Keratinocyte (primary cell): ENCODE results near the gene ATP1A1. TPM values are rescaled to one million over a fixed set of nuclear protein-coding genes. Genes with fewer than 3 reads are reported as not detected.

Experiments
- DNase-seq: peaks from one replicate; pipeline ENCODE4 v3.0.0-alpha.2; 2011; ENCODE audit warnings: low read depth, missing footprints, low spot score
- FAIRE-seq: peaks from 2 replicates; lab custom pipeline; 2011; peaks lifted over from hg19 to GRCh38; lab: Jason Lieb, UNC
- H2AFZ ChIP-seq: 2 replicates; pipeline ENCODE4 v1.6.0; 2012; ENCODE audit warnings: low read length, control low read depth, inconsistent platforms; ENCODE audit not compliant: control insufficient read depth
- H3K27ac ChIP-seq: 2 replicates; pipeline ENCODE4 v1.5.1; 2011; ENCODE audit warnings: low read length; ENCODE audit not compliant: control insufficient read depth, insufficient read depth
- H3K27me3 ChIP-seq: 3 replicates; pipeline ENCODE4 v1.6.0; 2011; ENCODE audit warnings: low read length; ENCODE audit not compliant: control insufficient read depth, insufficient read depth; ENCODE audit errors: extremely low read depth
- H3K36me3 ChIP-seq, 2 experiments: 2 replicates in 1 of 2; 3 replicates in 1 of 2; pipeline ENCODE4 v1.5.1; 2011; ENCODE audit warnings: low read length in 2 of 2, mild to moderate bottlenecking in 1 of 2; ENCODE audit not compliant: control insufficient read depth in 2 of 2, insufficient read depth in 2 of 2; ENCODE audit errors: extremely low read depth in 1 of 2
- H3K4me1 ChIP-seq: 3 replicates; pipeline ENCODE4 v1.5.1; 2011; ENCODE audit warnings: low read length; ENCODE audit not compliant: control insufficient read depth, insufficient read depth; ENCODE audit errors: extremely low read depth
- H3K4me2 ChIP-seq: 3 replicates; pipeline ENCODE4 v1.6.0; 2011; ENCODE audit warnings: low read depth, low read length; ENCODE audit not compliant: control insufficient read depth, insufficient read depth; ENCODE audit errors: extremely low read depth
- H3K4me3 ChIP-seq, 3 experiments: fragments of 200-600 bp in 1 of 3; sonication (generic) in 1 of 3; 2 replicates in 2 of 3; 3 replicates in 1 of 3; pipeline ENCODE4 v1.5.1; 2011 to 2016; ENCODE audit warnings: low read length in 3 of 3, mild to moderate bottlenecking in 3 of 3, control low read depth in 2 of 3, inconsistent platforms in 1 of 3, low read depth in 1 of 3, mixed read lengths in 1 of 3, mixed run types in 1 of 3, moderate library complexity in 1 of 3; ENCODE audit not compliant: control insufficient read depth in 2 of 3, insufficient read depth in 2 of 3; ENCODE audit errors: extremely low read depth in 1 of 3
- H3K79me2 ChIP-seq: 2 replicates; pipeline ENCODE4 v1.6.0; 2012; ENCODE audit warnings: low read length; ENCODE audit not compliant: control insufficient read depth, insufficient read depth
- H3K9ac ChIP-seq: 3 replicates; pipeline ENCODE4 v1.6.0; 2011; ENCODE audit warnings: low read length; ENCODE audit not compliant: control insufficient read depth, insufficient read depth; ENCODE audit errors: extremely low read depth
- H3K9me1 ChIP-seq: 3 replicates; pipeline ENCODE4 v1.6.0; 2011; ENCODE audit warnings: low read length; ENCODE audit not compliant: control insufficient read depth, insufficient read depth; ENCODE audit errors: extremely low read depth
- H3K9me3 ChIP-seq: 2 replicates; pipeline ENCODE4 v1.5.1; 2012; ENCODE audit warnings: low read depth, low read length; ENCODE audit not compliant: control insufficient read depth
- H4K20me1 ChIP-seq: 3 replicates; pipeline ENCODE4 v1.6.0; 2011; ENCODE audit warnings: low read length; ENCODE audit not compliant: control insufficient read depth, insufficient read depth; ENCODE audit errors: extremely low read depth
- CTCF ChIP-seq, 3 experiments: IDR thresholded peaks in 1 of 3; conservative IDR thresholded peaks in 1 of 3; optimal IDR thresholded peaks in 1 of 3; 2 replicates in 2 of 3; 3 replicates in 1 of 3; pipeline versions ENCODE3 to v1.5.1; 2011; ENCODE audit warnings: low read length in 3 of 3, mild to moderate bottlenecking in 3 of 3, moderate library complexity in 2 of 3, control low read depth in 1 of 3, inconsistent platforms in 1 of 3; ENCODE audit not compliant: insufficient read depth in 2 of 3; ENCODE audit errors: extremely low read depth in 1 of 3
- EZH2 ChIP-seq: IDR thresholded peaks from one replicate; pipeline ENCODE4 v1.6.1; 2012; ENCODE audit warnings: inconsistent platforms, mild to moderate bottlenecking, low read length, moderate library complexity
- dilution Hi-C: fragments of 300-500 bp; cut with MboI; formaldehyde crosslinking; loops from one replicate; pipeline ENCODE4 v1.7.0; 2020; ENCODE audit warnings: low sequenced_read_pairs; ENCODE audit not compliant: extremely low pct_ligation_motif_present
- polyA plus RNA-seq, 5 experiments: library from polyadenylated mRNA; depleted of rRNA in 3 of 5; stranded (reverse) in 3 of 5; stranded (forward) in 1 of 5; unstranded in 1 of 5; fragments of >200 nt; gene quantifications; 1 replicate in 1 of 5; 2 replicates in 3 of 5; 3 replicates in 1 of 5; pipeline versions ENCODE4 v1.2.1 to v1.2.3, GENCODE V29; 2011 to 2012; ENCODE audit warnings: missing spikeins in 2 of 5, low read depth in 1 of 5, low replicate concordance in 1 of 5

ATP1A1 gene
- polyA plus RNA-seq, 1 donor (not counting 4 experiments of a cell fraction or from before 2014, with no cell fraction given), result 357 TPM

- no peaks in the 10 kb centered on the region for H4K20me1 ChIP-seq
- no peak overlapping the region for H2AFZ ChIP-seq
- no peaks in the 10 kb centered on the region for H3K27me3 ChIP-seq
- dilution Hi-C loops, result no loop called here
- no peaks in the 10 kb centered on the region for H3K9me3 ChIP-seq
- H3K9me1 ChIP-seq, result no peaks in the 10 kb centered on the region
- H3K4me1 ChIP-seq, result peaks cover 9% of the 10 kb centered on the region
- H3K27ac ChIP-seq, result no peak overlapping the region
- no peak for DNase-seq
- H3K36me3 ChIP-seq, result no peaks in the 10 kb centered on the region
- H3K4me2 ChIP-seq, result no peak overlapping the region
- FAIRE-seq, result no peak
- H3K9ac ChIP-seq, result no peak overlapping the region
- H3K4me3 ChIP-seq, result no peak overlapping the region
- H3K79me2 ChIP-seq, result no peaks in the 10 kb centered on the region
- TF ChIP-seq CTCF (optimal IDR thresholded peaks at IDR 0.05 in 1 of 3, IDR thresholded peaks at IDR 0.05 in 1 of 3, conservative IDR thresholded peaks at IDR 0.05 in 1 of 3; ENCODE audit: extremely low read depth in 1 of 3, insufficient read depth in 2 of 3, low read length in 3 of 3) (no peak), EZH2 (no peak)
These were observed 43.3 kb upstream of the ATP1A1 start for GRCh38 chr1:116329524-116330341.

- Histone ChIP-seq H3K27me3 (no peaks in the 10 kb centered on the region), H3K9ac (no peak overlapping the region), H4K20me1 (no peaks in the 10 kb centered on the region), H3K9me3 (no peaks in the 10 kb centered on the region), H3K79me2 (no peaks in the 10 kb centered on the region), H3K27ac (no peak overlapping the region), H3K36me3 (no peaks in the 10 kb centered on the region), H3K4me1 (peaks cover 10% of the 10 kb centered on the region), H3K4me2 (no peak overlapping the region), H3K9me1 (no peaks in the 10 kb centered on the region), H3K4me3 (no peak overlapping the region), H2AFZ (no peak overlapping the region)
- no peak for DNase-seq
- no peak for FAIRE-seq
- dilution Hi-C loops, result no loop called here
- TF ChIP-seq EZH2 (no peak), CTCF (optimal IDR thresholded peaks at IDR 0.05 in 1 of 3, IDR thresholded peaks at IDR 0.05 in 1 of 3, conservative IDR thresholded peaks at IDR 0.05 in 1 of 3; ENCODE audit: extremely low read depth in 1 of 3, insufficient read depth in 2 of 3, low read length in 3 of 3) (no peak)
These were observed 42.7 kb upstream of the ATP1A1 start for GRCh38 chr1:116330342-116330652.
